ENCODE data around the gene PRRT3.

The PRRT3 gene

GRCh38 chr3:9969632-9970019 lies 17.4 kb upstream of the PRRT3 start:
- Histone ChIP-seq H4K20me1 (ENCODE audit: insufficient read depth, low read length) (no peaks in the 10 kb centered on the region), H3K9ac (ENCODE audit: low read length) (no peak overlapping the region), H3K27me3 (ENCODE audit: low read depth, low read length) (no peaks in the 10 kb centered on the region), H3K27ac (ENCODE audit: low read length) (no peak overlapping the region), H3K4me3 (ENCODE audit: low read length) (no peak overlapping the region), H3K9me3 (ENCODE audit: insufficient read depth, low read length) (no peaks in the 10 kb centered on the region), H2AFZ (ENCODE audit: low read depth, low read length) (no peak overlapping the region), H3K36me3 (replicated peaks; ENCODE audit: low read depth, low read length) (peaks cover 38% of the 10 kb centered on the region), H3K79me2 (ENCODE audit: low read length) (no peaks in the 10 kb centered on the region), H3K4me2 (ENCODE audit: low read length) (no peak overlapping the region), H3K4me1 (ENCODE audit: low read length) (no peaks in the 10 kb centered on the region)
- TF ChIP-seq CTCF (IDR thresholded peaks at IDR 0.05; ENCODE audit: low read depth, low read length) (no peak), EZH2phosphoT487 (IDR thresholded peaks at IDR 0.05; ENCODE audit: low read depth) (no peak)

GRCh38 chr3:9966841-9967240 lies 14.6 kb upstream of the PRRT3 start:
- H3K27ac ChIP-seq (ENCODE audit: low read length), result no peak overlapping the region
- H3K4me1 ChIP-seq (ENCODE audit: low read length), result no peaks in the 10 kb centered on the region
- no peaks in the 10 kb centered on the region for H3K27me3 ChIP-seq (ENCODE audit: low read depth, low read length)
- no peak for TF ChIP-seq CTCF (IDR thresholded peaks at IDR 0.05; ENCODE audit: low read depth, low read length)
- TF ChIP-seq EZH2phosphoT487 (IDR thresholded peaks at IDR 0.05; ENCODE audit: low read depth), result no peak
- no peaks in the 10 kb centered on the region for H4K20me1 ChIP-seq (ENCODE audit: insufficient read depth, low read length)
- H2AFZ ChIP-seq (ENCODE audit: low read depth, low read length), result no peak overlapping the region
- H3K9ac ChIP-seq (ENCODE audit: low read length), result no peak overlapping the region
- no peak overlapping the region for H3K4me2 ChIP-seq (ENCODE audit: low read length)
- H3K36me3 ChIP-seq (replicated peaks; ENCODE audit: low read depth, low read length), result peaks cover 32% of the 10 kb centered on the region
- no peaks in the 10 kb centered on the region for H3K9me3 ChIP-seq (ENCODE audit: insufficient read depth, low read length)
- H3K4me3 ChIP-seq (ENCODE audit: low read length), result no peak overlapping the region
- H3K79me2 ChIP-seq (ENCODE audit: low read length), result no peaks in the 10 kb centered on the region

- no peaks in the 10 kb centered on the region for H3K4me1 ChIP-seq (ENCODE audit: low read length)
- TF ChIP-seq EZH2phosphoT487 (IDR thresholded peaks at IDR 0.05; ENCODE audit: low read depth), result no peak
- no peak for TF ChIP-seq CTCF (IDR thresholded peaks at IDR 0.05; ENCODE audit: low read depth, low read length)
- no peak overlapping the region for H3K27ac ChIP-seq (ENCODE audit: low read length)
- H2AFZ ChIP-seq (ENCODE audit: low read depth, low read length), result no peak overlapping the region
- no peaks in the 10 kb centered on the region for H3K79me2 ChIP-seq (ENCODE audit: low read length)
- peaks cover 23% of the 10 kb centered on the region for H3K36me3 ChIP-seq (replicated peaks; ENCODE audit: low read depth, low read length)
- no peak overlapping the region for H3K4me2 ChIP-seq (ENCODE audit: low read length)
- H3K27me3 ChIP-seq (ENCODE audit: low read depth, low read length), result no peaks in the 10 kb centered on the region
- H3K9ac ChIP-seq (ENCODE audit: low read length), result no peak overlapping the region
- no peaks in the 10 kb centered on the region for H4K20me1 ChIP-seq (ENCODE audit: insufficient read depth, low read length)
- H3K9me3 ChIP-seq (ENCODE audit: insufficient read depth, low read length), result no peaks in the 10 kb centered on the region
- no peak overlapping the region for H3K4me3 ChIP-seq (ENCODE audit: low read length)
These were observed 13.1 kb upstream of the PRRT3 start for GRCh38 chr3:9965200-9965875.

GRCh38 chr3:9957214-9957613 lies 5.0 kb upstream of the PRRT3 start:
- Histone ChIP-seq H4K20me1 (ENCODE audit: insufficient read depth, low read length) (no peaks in the 10 kb centered on the region), H3K36me3 (replicated peaks; ENCODE audit: low read depth, low read length) (no peaks in the 10 kb centered on the region), H3K27ac (ENCODE audit: low read length) (no peak overlapping the region), H3K4me2 (ENCODE audit: low read length) (no peak overlapping the region), H3K4me3 (ENCODE audit: low read length) (no peak overlapping the region), H3K9me3 (ENCODE audit: insufficient read depth, low read length) (no peaks in the 10 kb centered on the region), H3K27me3 (ENCODE audit: low read depth, low read length) (no peaks in the 10 kb centered on the region), H2AFZ (ENCODE audit: low read depth, low read length) (no peak overlapping the region), H3K9ac (ENCODE audit: low read length) (no peak overlapping the region), H3K4me1 (ENCODE audit: low read length) (no peaks in the 10 kb centered on the region; the same call in 1 of the 2 replicates), H3K79me2 (ENCODE audit: low read length) (no peaks in the 10 kb centered on the region)
- TF ChIP-seq CTCF (IDR thresholded peaks at IDR 0.05; ENCODE audit: low read depth, low read length) (peak; percentile 30; the same call in 1 of the 2 replicates), EZH2phosphoT487 (IDR thresholded peaks at IDR 0.05; ENCODE audit: low read depth) (no peak)
